Liver (tissue), 9 donors: Measurements from ENCODE around the gene HOXA7. TPM values are rescaled to one million over a fixed set of nuclear protein-coding genes. Genes with fewer than 3 reads are reported as not detected.

Experiments
- DNase-seq: peaks from one replicate; pipeline ENCODE4 v3.0.0-alpha.2; 2017; ENCODE audit warnings: low spot score
- H3K27ac ChIP-seq, 2 donors: one replicate each; pipeline ENCODE4 v1.7.0; 2013; ENCODE audit warnings: inconsistent platforms in 2 of 2, low read length in 2 of 2, control low read depth in 1 of 2, low read depth in 1 of 2, mild to moderate bottlenecking in 1 of 2
- H3K27me3 ChIP-seq, 4 donors: one replicate each; pipeline versions ENCODE4 v1.6.1 to v1.7.0; 2013; ENCODE audit warnings: low read length in 3 of 4, inconsistent platforms in 1 of 4, mild to moderate bottlenecking in 1 of 4, moderate library complexity in 1 of 4; ENCODE audit not compliant: control insufficient read depth in 4 of 4, insufficient read depth in 4 of 4
- H3K36me3 ChIP-seq, 4 donors: one replicate each; pipeline versions ENCODE4 v1.6.1 to v1.7.0; 2013; ENCODE audit warnings: low read length in 3 of 4, mild to moderate bottlenecking in 3 of 4, low read depth in 1 of 4, moderate library complexity in 1 of 4; ENCODE audit not compliant: control insufficient read depth in 4 of 4, insufficient read depth in 3 of 4
- H3K4me1 ChIP-seq, 4 donors: one replicate each; pipeline versions ENCODE4 v1.6.1 to v1.7.0; 2013; ENCODE audit warnings: low read length in 3 of 4, mild to moderate bottlenecking in 3 of 4, moderate library complexity in 1 of 4; ENCODE audit not compliant: control insufficient read depth in 4 of 4, insufficient read depth in 4 of 4
- H3K4me3 ChIP-seq, 3 donors: one replicate each; pipeline versions ENCODE4 v1.6.1 to v1.7.0; 2013; ENCODE audit warnings: low read length in 3 of 3, control low read depth in 1 of 3, low read depth in 1 of 3, mild to moderate bottlenecking in 1 of 3
- H3K9ac ChIP-seq, 2 donors: one replicate each; pipeline ENCODE4 v1.7.0; 2013; ENCODE audit warnings: low read length in 2 of 2, mild to moderate bottlenecking in 2 of 2, moderate library complexity in 2 of 2, control low read depth in 1 of 2, low read depth in 1 of 2
- H3K9me3 ChIP-seq, 4 donors: one replicate each; pipeline versions ENCODE4 v1.6.1 to v1.7.0; 2013; ENCODE audit warnings: low read length in 3 of 4; ENCODE audit not compliant: control insufficient read depth in 4 of 4
- ATF3 ChIP-seq: IDR thresholded peaks from 2 replicates; pipeline ENCODE4 v1.6.1; 2016; ENCODE audit warnings: antibody characterized with exemption
- EGR1 ChIP-seq, 2 donors: IDR thresholded peaks; 2 replicates each; pipeline ENCODE4 v1.6.1; 2016 to 2018; ENCODE audit warnings: antibody characterized with exemption in 2 of 2, low read depth in 2 of 2
- FOXA2 ChIP-seq: IDR thresholded peaks from 2 replicates; pipeline ENCODE4 v1.6.1; 2016; ENCODE audit warnings: antibody characterized with exemption
- GABPA ChIP-seq, 2 donors: IDR thresholded peaks in 1 of 2; conservative IDR thresholded peaks in 1 of 2; 2 replicates each; pipeline ENCODE4 v1.6.1; 2016; ENCODE audit warnings: antibody characterized with exemption in 2 of 2, mild to moderate bottlenecking in 1 of 2, moderate library complexity in 1 of 2
- HNF4A ChIP-seq, 2 donors: conservative IDR thresholded peaks; 2 replicates each; pipeline ENCODE4 v1.6.1; 2016; ENCODE audit warnings: antibody characterized with exemption in 2 of 2, mild to moderate bottlenecking in 2 of 2
- HNF4G ChIP-seq: IDR thresholded peaks from 2 replicates; pipeline ENCODE4 v1.6.1; 2016; ENCODE audit warnings: antibody characterized with exemption
- NR2F2 ChIP-seq: IDR thresholded peaks from 2 replicates; pipeline ENCODE4 v1.6.1; 2016; ENCODE audit warnings: antibody characterized with exemption
- RAD21 ChIP-seq, 2 donors: IDR thresholded peaks; 2 replicates each; pipeline ENCODE4 v1.6.1; 2016; ENCODE audit warnings: antibody characterized with exemption in 2 of 2, mild to moderate bottlenecking in 2 of 2
- REST ChIP-seq: IDR thresholded peaks from 2 replicates; pipeline ENCODE4 v1.6.1; 2016; ENCODE audit warnings: antibody characterized with exemption, mild to moderate bottlenecking
- RXRA ChIP-seq, 2 donors: IDR thresholded peaks; 2 replicates each; pipeline ENCODE4 v1.6.1; 2017 to 2018; ENCODE audit warnings: antibody characterized with exemption in 2 of 2, mild to moderate bottlenecking in 1 of 2
- SP1 ChIP-seq: IDR thresholded peaks from 2 replicates; pipeline ENCODE4 v1.6.1; 2018; ENCODE audit warnings: antibody characterized with exemption, mild to moderate bottlenecking
- TAF1 ChIP-seq: conservative IDR thresholded peaks from 2 replicates; pipeline ENCODE4 v1.6.1; 2016; ENCODE audit warnings: antibody characterized with exemption, mild to moderate bottlenecking
- YY1 ChIP-seq: IDR thresholded peaks from 2 replicates; pipeline ENCODE4 v1.6.1; 2016; ENCODE audit warnings: antibody characterized with exemption, mild to moderate bottlenecking
- WGBS: extraction: QIAGEN DNeasy Blood & Tissue Kit; methylation state at CpG from one replicate; pipeline ENCODE4 v1.1.7; 2013; 5-methylcytosine and 5-hydroxymethylcytosine counted together
- polyA plus RNA-seq, 2 donors: library from polyadenylated mRNA; stranded (reverse) in 1 of 2; unstranded in 1 of 2; fragments of 200-250 nt in 1 of 2; fragments of >200 nt in 1 of 2; fragmentation: Nextera tagmentation in 1 of 2; extraction: Ambion mirVana in 1 of 2; gene quantifications; one replicate each; pipeline versions ENCODE4 v1.2.1 to v1.2.3, GENCODE V29; 2013 to 2015
- total RNA-seq, 2 donors: library from RNA; depleted of rRNA; stranded (reverse); fragments of >200 nt; gene quantifications; one replicate each; pipeline ENCODE4 v1.2.3, GENCODE V29; 2014
- TF ChIP-seq, protein P1 (sequence below): fragments of 150-350 bp; IDR thresholded peaks from 2 replicates; pipeline ENCODE4 v1.5.1; 2017; ENCODE audit warnings: improper control_type of control experiment, low read depth, low read length; ENCODE audit not compliant: missing input control
- TF ChIP-seq, protein P2 (sequence below): IDR thresholded peaks from 2 replicates; pipeline ENCODE4 v1.6.1; 2016; ENCODE audit warnings: antibody characterized with exemption
- TF ChIP-seq, protein P3 (sequence below): IDR thresholded peaks from 2 replicates; pipeline ENCODE4 v1.6.1; 2016; ENCODE audit warnings: antibody characterized with exemption
- donor health status: healthy.
- donor health status: healthy.
- donor health status: healthy.
- donor health status: healthy.
- donor health status: healthy.

HOXA7 gene
- total and polyA plus RNA-seq, 4 donors: under 0.01 to 0.05 TPM; not detected in 2

DNA sequence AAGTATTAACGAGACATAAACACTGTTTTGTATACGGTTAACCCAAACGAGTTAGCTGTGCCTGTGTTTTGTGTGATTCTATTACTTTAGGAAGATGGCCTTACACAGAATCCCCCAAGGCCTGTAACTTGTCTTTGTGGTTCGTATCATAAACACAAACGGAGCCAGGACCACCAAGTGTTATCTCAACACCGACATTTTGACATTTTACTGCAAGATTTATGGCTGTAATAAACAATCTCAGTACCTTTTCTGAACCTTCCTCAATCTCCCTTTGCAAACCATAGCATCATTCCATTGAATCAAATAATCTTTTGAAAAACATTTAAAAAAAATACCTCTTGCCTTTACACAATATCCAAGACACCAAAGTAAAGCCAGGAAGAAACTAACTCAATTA lies 23.5 kb downstream of the HOXA7 start:
- WGBS: 31% methylated on average over 6 of the region's 6 CpGs
- H3K36me3 ChIP-seq: no peaks in the 10 kb centered on the region
- no peak overlapping the region for H3K9ac ChIP-seq
- DNase-seq: no peak
- TF ChIP-seq ATF3: no peak
- no peak for TF ChIP-seq YY1
- TF ChIP-seq NR2F2: no peak
- peaks cover 0 to 9% (median 1%) of the 10 kb centered on the region in 4 donors for H3K4me1 ChIP-seq
- no peak overlapping the region for H3K4me3 ChIP-seq
- peaks cover 0 to 19% (median 9%) of the 10 kb centered on the region in 4 donors for H3K27me3 ChIP-seq
- H3K9me3 ChIP-seq: peaks cover 0 to 2% (median 0%) of the 10 kb centered on the region in 4 donors
- H3K27ac ChIP-seq: no peak overlapping the region

DNA sequence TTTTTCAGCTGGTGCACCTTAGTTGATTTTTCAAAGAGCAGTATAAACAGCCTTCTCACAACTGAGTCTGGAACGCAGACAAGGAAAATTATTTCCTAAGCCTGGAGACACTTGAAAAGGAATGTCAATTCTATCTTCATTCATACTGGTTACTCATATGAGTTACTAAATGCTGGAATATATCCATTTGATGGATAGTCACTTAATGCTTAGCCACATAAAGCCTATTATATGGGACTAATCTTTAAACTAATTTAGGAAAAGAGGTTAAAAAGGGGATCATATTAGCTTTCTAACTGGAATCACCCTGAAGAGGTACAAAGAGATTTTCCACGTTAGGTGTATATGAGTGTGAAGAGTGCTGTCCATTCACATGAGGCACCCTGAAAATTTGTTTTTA lies 24.3 kb downstream of the HOXA7 start:
- no peak for DNase-seq
- 30% methylated on average over 2 of the region's 2 CpGs for WGBS

More for the DNA sequence above, 24.3 kb downstream of the HOXA7 start:
- Histone ChIP-seq H3K9ac (no peak overlapping the region), H3K27me3 (peaks cover 0 to 19% (median 8%) of the 10 kb centered on the region in 4 donors), H3K27ac (no peak overlapping the region), H3K4me3 (no peak overlapping the region), H3K4me1 (peaks cover 0 to 9% (median 1%) of the 10 kb centered on the region in 4 donors), H3K36me3 (no peaks in the 10 kb centered on the region), H3K9me3 (peaks cover 0 to 2% (median 0%) of the 10 kb centered on the region in 4 donors)
- TF ChIP-seq ATF3: no peak
- no peak for TF ChIP-seq EGR1 (IDR thresholded peaks at IDR 0.05; ENCODE audit: low read depth in 2 of 2)
- TF ChIP-seq, protein P1, sequence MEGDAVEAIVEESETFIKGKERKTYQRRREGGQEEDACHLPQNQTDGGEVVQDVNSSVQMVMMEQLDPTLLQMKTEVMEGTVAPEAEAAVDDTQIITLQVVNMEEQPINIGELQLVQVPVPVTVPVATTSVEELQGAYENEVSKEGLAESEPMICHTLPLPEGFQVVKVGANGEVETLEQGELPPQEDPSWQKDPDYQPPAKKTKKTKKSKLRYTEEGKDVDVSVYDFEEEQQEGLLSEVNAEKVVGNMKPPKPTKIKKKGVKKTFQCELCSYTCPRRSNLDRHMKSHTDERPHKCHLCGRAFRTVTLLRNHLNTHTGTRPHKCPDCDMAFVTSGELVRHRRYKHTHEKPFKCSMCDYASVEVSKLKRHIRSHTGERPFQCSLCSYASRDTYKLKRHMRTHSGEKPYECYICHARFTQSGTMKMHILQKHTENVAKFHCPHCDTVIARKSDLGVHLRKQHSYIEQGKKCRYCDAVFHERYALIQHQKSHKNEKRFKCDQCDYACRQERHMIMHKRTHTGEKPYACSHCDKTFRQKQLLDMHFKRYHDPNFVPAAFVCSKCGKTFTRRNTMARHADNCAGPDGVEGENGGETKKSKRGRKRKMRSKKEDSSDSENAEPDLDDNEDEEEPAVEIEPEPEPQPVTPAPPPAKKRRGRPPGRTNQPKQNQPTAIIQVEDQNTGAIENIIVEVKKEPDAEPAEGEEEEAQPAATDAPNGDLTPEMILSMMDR: no peak
- no peak for TF ChIP-seq SP1
- no peak for TF ChIP-seq FOXA2
- TF ChIP-seq YY1: no peak
- no peak for TF ChIP-seq TAF1
- TF ChIP-seq REST: no peak
- no peak for TF ChIP-seq RXRA (IDR thresholded peaks at IDR 0.05)
- TF ChIP-seq NR2F2: no peak
- TF ChIP-seq GABPA (IDR thresholded peaks at IDR 0.05 in 1 of 2, conservative IDR thresholded peaks at IDR 0.05 in 1 of 2): no peak
- no peak for TF ChIP-seq RAD21 (IDR thresholded peaks at IDR 0.05)
- TF ChIP-seq, protein P2, sequence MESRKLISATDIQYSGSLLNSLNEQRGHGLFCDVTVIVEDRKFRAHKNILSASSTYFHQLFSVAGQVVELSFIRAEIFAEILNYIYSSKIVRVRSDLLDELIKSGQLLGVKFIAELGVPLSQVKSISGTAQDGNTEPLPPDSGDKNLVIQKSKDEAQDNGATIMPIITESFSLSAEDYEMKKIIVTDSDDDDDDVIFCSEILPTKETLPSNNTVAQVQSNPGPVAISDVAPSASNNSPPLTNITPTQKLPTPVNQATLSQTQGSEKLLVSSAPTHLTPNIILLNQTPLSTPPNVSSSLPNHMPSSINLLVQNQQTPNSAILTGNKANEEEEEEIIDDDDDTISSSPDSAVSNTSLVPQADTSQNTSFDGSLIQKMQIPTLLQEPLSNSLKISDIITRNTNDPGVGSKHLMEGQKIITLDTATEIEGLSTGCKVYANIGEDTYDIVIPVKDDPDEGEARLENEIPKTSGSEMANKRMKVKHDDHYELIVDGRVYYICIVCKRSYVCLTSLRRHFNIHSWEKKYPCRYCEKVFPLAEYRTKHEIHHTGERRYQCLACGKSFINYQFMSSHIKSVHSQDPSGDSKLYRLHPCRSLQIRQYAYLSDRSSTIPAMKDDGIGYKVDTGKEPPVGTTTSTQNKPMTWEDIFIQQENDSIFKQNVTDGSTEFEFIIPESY: no peak
- TF ChIP-seq HNF4G: no peak
- TF ChIP-seq, protein P3, sequence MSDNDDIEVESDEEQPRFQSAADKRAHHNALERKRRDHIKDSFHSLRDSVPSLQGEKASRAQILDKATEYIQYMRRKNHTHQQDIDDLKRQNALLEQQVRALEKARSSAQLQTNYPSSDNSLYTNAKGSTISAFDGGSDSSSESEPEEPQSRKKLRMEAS: no peak
- TF ChIP-seq HNF4A (conservative IDR thresholded peaks at IDR 0.05): no peak
